Neural progenitor cell (in vitro differentiated cells): ENCODE data around the gene ODC1.

Source experiments
- CTCF ChIP-seq: fragments of 200-600 bp; sonication (generic); IDR thresholded peaks from 2 replicates; pipeline ENCODE4 v1.5.1; 2017; ENCODE audit warnings: antibody characterized with exemption, mild to moderate bottlenecking
- EZH2 ChIP-seq: fragments of 200-600 bp; sonication (generic); IDR thresholded peaks from 2 replicates; pipeline ENCODE4 v1.6.1; 2017; ENCODE audit warnings: antibody characterized with exemption, mild to moderate bottlenecking, moderate library complexity
- EZH2phosphoT487 ChIP-seq: fragments of 200-600 bp; sonication (generic); IDR thresholded peaks from 2 replicates; pipeline ENCODE4 v1.6.1; 2017; ENCODE audit warnings: antibody characterized with exemption

GRCh38 chr2:10398496-10398895 lies 49.6 kb downstream of the ODC1 start:
- TF ChIP-seq CTCF, result no peak
- TF ChIP-seq EZH2, result no peak
- no peak for TF ChIP-seq EZH2phosphoT487
